ENCODE measurements around the gene IRX2.
A peak's percentile ranks its signal among the peaks of the same experiment; 100 is the strongest.

The IRX2 gene

DNA sequence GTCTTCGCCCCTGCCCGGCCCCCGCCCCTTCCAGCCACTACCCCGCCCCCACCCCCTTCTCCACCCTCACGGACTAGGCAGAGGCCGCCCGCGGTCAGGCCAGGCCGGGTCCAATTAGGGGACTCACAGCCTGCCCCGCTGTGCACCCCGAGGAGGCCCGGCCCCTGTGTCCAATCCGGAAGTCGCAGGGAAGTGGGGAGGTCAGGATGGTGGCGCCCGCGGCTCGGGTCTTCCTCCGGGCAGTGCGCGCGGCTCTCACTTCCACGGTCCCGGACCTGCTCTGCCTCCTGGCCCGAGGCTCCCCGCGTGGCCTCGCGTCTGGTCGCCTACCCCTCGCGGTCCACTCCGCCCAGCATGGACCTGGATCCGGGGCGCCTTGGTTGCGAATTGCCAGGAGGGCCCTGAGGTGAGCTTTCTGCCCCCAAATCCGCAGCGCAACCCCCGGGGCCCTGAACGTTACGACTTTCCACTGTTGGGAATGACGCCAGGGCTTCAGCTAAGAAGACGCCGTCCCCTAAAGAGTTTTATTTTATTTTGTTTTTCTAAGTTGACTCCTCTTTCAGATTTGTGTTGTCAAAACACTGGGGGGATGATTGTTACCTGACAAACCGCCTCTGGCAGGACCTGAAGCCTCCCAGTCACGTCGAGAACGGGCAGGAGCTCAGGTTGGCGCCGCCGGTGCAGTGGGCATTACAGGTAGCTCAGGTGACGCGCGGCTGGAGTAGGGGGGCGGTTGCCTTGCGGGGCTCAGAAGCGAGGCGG is 763 bp upstream of the IRX2 start:
- TF ChIP-seq, protein P1, sequence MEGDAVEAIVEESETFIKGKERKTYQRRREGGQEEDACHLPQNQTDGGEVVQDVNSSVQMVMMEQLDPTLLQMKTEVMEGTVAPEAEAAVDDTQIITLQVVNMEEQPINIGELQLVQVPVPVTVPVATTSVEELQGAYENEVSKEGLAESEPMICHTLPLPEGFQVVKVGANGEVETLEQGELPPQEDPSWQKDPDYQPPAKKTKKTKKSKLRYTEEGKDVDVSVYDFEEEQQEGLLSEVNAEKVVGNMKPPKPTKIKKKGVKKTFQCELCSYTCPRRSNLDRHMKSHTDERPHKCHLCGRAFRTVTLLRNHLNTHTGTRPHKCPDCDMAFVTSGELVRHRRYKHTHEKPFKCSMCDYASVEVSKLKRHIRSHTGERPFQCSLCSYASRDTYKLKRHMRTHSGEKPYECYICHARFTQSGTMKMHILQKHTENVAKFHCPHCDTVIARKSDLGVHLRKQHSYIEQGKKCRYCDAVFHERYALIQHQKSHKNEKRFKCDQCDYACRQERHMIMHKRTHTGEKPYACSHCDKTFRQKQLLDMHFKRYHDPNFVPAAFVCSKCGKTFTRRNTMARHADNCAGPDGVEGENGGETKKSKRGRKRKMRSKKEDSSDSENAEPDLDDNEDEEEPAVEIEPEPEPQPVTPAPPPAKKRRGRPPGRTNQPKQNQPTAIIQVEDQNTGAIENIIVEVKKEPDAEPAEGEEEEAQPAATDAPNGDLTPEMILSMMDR (conservative IDR thresholded peaks at IDR 0.05; ENCODE audit: low read length), result no peak
- H3K4me3 ChIP-seq (ENCODE audit: low read length), result peak overlapping the region; percentile 73
- DNase-seq (ENCODE audit: low read depth), result peak; percentile 78

DNA sequence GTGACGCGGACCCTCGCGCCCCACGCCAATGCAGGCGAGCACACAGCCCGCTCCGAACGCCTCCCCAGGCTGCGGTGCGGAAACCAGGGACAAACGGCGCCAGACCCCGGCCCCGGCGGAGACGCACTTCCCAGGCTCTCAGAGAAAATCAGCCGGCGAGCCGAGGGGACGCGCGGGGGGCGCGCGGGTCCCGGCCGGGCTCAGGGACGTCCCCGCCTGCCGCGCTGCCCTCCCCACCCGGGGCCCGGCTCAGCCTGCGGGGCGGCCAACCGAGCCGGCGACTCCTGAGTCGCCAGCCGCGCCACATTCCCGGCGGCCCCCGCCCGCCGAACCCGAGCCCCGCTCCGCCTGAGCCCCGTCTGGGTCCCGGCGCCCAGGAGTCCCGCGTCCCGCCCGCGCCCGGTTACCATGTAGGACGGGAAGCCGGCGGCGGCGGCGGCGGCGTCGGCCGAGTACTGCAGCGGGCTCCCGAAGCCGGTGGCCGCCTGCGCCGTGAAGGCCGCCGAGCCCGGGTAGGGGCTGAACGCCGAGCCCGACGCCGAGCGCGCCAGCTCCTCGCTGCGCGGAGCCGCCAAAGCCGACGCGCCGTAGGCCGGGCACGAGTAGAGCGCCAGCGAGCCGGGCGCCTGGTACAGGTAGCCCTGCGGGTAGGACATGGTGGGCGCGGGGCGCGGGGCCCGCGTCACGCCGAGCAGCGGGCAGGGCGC is 566 bp downstream of the IRX2 start:
- TF ChIP-seq, protein P1 (conservative IDR thresholded peaks at IDR 0.05; ENCODE audit: low read length), result no peak
- DNase-seq (ENCODE audit: low read depth), result peak; percentile 32
- H3K4me3 ChIP-seq (ENCODE audit: low read length), result peak overlapping the region; percentile 81

DNA sequence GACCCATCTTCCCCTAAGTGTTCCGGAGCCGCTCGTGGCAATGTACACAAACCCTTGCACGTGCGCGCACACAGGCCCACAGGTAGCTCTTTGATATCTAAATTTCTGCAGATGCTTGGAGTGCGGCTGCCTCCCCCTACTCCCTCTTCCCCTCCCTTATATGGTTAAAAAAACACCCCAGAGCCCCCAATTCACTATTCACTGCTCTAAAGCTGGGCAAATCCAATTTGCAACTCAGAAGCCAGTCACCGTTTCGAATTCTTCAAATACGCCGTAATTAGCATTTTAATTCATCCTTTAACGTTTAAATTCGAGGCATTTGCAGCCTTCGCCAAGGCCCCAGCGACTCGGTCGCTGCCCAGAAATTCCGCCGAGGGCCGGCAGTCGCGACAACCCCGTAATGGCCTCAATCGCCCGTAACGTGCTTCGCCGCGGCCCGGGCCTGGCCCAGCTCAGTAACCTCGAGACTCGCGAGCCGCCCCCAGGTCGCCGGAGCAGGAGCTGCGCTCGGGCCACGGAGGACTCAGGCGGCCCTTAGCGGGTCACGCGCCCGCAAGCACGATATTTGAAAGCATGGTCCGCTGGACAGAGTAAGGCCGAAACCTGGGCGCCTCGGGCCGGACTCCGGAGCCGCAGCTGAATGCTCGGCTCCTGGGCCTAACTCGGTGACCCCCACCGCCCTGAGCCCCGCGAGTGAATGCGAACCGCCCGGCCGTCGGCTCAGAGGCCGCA is 1.3 kb downstream of the IRX2 start:
- peak; percentile 33 for DNase-seq (ENCODE audit: low read depth)
- TF ChIP-seq, protein P1 (conservative IDR thresholded peaks at IDR 0.05; ENCODE audit: low read length), result no peak
- H3K4me3 ChIP-seq (ENCODE audit: low read length), result peak overlapping the region; percentile 81

DNA sequence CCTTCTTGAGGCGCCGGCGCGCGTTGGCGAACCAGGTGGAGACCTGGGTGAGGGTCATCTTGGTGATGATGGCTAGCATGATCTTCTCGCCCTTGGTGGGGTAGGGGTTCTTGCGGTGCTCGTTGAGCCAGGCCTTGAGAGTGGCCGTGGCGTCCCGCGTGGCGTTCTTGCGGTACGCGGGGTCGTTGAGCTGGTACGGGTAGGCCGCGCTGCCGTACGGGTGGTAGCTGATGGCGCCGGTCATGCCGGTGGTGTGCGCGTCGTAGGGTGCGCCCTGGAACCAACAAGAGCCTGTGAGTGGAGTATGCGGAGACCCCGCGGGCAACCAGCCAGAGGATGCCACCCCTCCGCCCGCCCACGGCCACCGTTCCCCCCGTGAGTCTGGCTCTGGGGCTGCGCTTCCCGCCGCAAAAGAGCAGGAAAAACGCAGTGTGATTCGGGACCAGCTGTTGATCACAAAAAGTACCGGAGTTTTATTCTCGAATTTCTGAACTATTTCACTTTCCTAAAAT is 1.9 kb downstream of the IRX2 start:
- TF ChIP-seq, protein P1 (conservative IDR thresholded peaks at IDR 0.05; ENCODE audit: low read length), result no peak
- peak; percentile 48 for DNase-seq (ENCODE audit: low read depth)
- H3K4me3 ChIP-seq (ENCODE audit: low read length), result peak overlapping the region; percentile 81

DNA sequence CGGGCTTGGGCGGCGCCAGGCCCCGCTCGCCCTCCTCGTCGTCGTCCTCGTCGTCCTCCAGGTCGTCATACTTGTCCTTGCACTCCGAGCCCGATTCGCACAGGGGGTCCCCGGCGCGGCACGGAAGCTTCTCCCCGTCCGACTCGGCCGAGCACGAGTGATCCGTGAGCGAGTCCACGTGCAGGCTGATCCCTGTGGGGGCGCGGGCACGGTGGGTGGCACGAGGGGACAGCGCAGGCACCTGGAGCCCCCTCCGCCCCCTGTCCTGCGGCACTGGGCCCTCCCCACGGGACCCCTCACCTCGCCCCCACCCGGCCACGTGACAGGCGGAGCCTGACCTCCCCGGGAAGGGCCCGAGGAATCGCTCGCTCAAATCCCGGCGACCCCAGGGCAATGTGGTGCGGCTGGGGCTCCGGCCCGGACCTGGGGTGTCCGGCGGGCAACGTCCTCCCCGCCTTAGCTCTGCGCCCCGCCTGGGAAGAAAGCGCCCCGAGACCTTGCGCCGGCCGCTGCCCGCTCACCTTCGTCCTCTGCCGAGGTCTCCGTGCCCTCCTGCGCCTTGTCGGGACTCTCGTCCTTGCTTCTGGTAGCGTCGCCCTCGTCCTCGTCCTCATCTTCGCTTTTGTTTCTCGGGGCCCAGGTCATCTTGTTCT is 2.5 kb downstream of the IRX2 start:
- peak; percentile 29 for DNase-seq (ENCODE audit: low read depth)
- TF ChIP-seq, protein P1 (conservative IDR thresholded peaks at IDR 0.05; ENCODE audit: low read length), result no peak
- H3K4me3 ChIP-seq (ENCODE audit: low read length), result peak overlapping the region; percentile 81

DNA sequence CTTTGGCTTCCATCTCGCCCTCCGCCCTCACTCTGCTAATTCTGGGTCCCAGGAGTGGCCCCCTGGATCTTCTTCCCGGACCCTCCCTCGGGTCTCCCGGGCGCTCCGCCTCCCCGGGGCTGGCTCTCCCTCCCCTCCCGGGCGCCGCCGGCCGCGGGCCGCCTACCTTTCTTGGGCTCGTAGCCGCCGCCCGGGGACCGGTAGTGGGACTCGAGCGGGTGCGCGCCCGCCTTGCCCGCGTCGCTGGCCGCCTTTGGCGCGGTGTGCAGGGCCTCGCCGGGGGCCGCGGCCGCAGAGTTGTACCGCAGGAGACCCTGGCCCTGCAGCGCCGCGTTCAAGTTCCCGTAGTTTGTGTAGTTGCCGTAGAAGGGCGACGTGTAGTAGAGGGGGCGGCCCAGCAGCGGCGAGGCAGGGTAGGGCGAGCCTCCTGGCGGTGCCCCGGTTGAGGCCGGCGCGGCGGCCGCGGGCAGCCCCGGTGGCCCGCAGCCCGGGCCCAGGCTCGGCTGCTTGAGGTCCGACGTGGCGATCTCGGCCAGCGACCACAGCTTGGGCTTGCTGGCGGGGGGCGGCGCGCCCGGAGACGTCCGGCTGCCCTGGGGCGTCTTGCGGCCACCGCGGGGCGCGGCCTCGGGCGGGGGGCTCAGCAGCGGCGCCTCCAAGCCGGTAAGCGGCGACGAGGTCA is 3.2 kb downstream of the IRX2 start:
- TF ChIP-seq, protein P1 (conservative IDR thresholded peaks at IDR 0.05; ENCODE audit: low read length), result no peak
- H3K4me3 ChIP-seq (ENCODE audit: low read length), result peak overlapping the region; percentile 81
- DNase-seq (ENCODE audit: low read depth), result peak; percentile 11
